Cardiac muscle cell (in vitro differentiated cells and primary cell): Measurements from ENCODE around the gene NDUFA11. TPM values are rescaled to one million over a fixed set of nuclear protein-coding genes. Genes with fewer than 3 reads are reported as not detected.
"Not testable (repeated sequence)": the region's sequence is repeated elsewhere in the genome, so short reads cannot be mapped to it uniquely, and the experiment has no call there.

Source experiments
- DNase-seq, 2 donors: peaks; one replicate each; pipeline versions ENCODE4 v3.0.0 to v3.0.0-alpha.2; 2010 to 2017; ENCODE audit warnings: low read depth in 1 of 2, low spot score in 1 of 2
- H3K27ac ChIP-seq: fragments of 200-600 bp; sonication (generic); 2 replicates; pipeline ENCODE4 v1.5.1; 2016
- H3K27me3 ChIP-seq: fragments of 200-600 bp; sonication (generic); 2 replicates; pipeline ENCODE4 v1.6.0; 2016; ENCODE audit warnings: control low read depth
- H3K36me3 ChIP-seq: fragments of 200-600 bp; sonication (generic); 2 replicates; pipeline ENCODE4 v1.5.1; 2016; ENCODE audit warnings: control low read depth
- H3K4me1 ChIP-seq: fragments of 200-600 bp; sonication (generic); 2 replicates; pipeline ENCODE4 v1.8.1; 2017; ENCODE audit warnings: low read depth, mild to moderate bottlenecking, mixed run types
- H3K4me3 ChIP-seq: fragments of 200-600 bp; sonication (generic); 2 replicates; pipeline ENCODE4 v1.5.1; 2016; ENCODE audit warnings: mild to moderate bottlenecking
- H3K9me3 ChIP-seq: fragments of 200-600 bp; sonication (generic); 2 replicates; pipeline ENCODE4 v1.5.1; 2017; ENCODE audit warnings: low read depth, mild to moderate bottlenecking, control low read depth
- CTCF ChIP-seq: IDR thresholded peaks from 2 replicates; pipeline ENCODE4 v1.5.1; 2012; ENCODE audit warnings: low read depth, mild to moderate bottlenecking, low read length
- polyA plus RNA-seq: library from polyadenylated mRNA; unstranded; fragments of >200 nt; fragmentation: Nextera tagmentation; extraction: Ambion mirVana; gene quantifications from 2 replicates; pipeline ENCODE4 v1.2.1, GENCODE V29; 2016
- total RNA-seq: library from RNA; depleted of rRNA; stranded (reverse); fragments of >200 nt; gene quantifications from 2 replicates; pipeline ENCODE4 v1.2.3, GENCODE V29; 2016

The NDUFA11 gene
- total and polyA plus RNA-seq, 2 experiments from 2014 or later = 295 to 760 TPM

GRCh38 chr19:5890099-5890498 lies 13.5 kb downstream of the NDUFA11 start:
- H3K4me1 ChIP-seq = peaks cover 18% of the 10 kb centered on the region
- no peak for DNase-seq
- no peaks in the 10 kb centered on the region for H3K27me3 ChIP-seq
- H3K4me3 ChIP-seq = no peak overlapping the region
- no peak for TF ChIP-seq CTCF
- no peaks in the 10 kb centered on the region for H3K36me3 ChIP-seq
- H3K9me3 ChIP-seq = no peaks in the 10 kb centered on the region
- H3K27ac ChIP-seq = no peak overlapping the region

GRCh38 chr19:5889288-5889971 lies 14.2 kb downstream of the NDUFA11 start:
- no peaks in the 10 kb centered on the region for H3K36me3 ChIP-seq
- peaks cover 12% of the 10 kb centered on the region for H3K4me1 ChIP-seq
- H3K9me3 ChIP-seq = no peaks in the 10 kb centered on the region
- DNase-seq = no peak
- no peaks in the 10 kb centered on the region for H3K27me3 ChIP-seq
- TF ChIP-seq CTCF = no peak
- no peak overlapping the region for H3K27ac ChIP-seq
- no peak overlapping the region for H3K4me3 ChIP-seq

GRCh38 chr19:5884065-5884811 lies 19.4 kb downstream of the NDUFA11 start:
- not testable (repeated sequence) for H3K27me3 ChIP-seq, H3K4me1 ChIP-seq, DNase-seq, H3K36me3 ChIP-seq, H3K27ac ChIP-seq, H3K9me3 ChIP-seq, H3K4me3 ChIP-seq

GRCh38 chr19:5883157-5883873 lies 20.3 kb downstream of the NDUFA11 start:
- not testable (repeated sequence) for H3K9me3 ChIP-seq, H3K4me3 ChIP-seq, DNase-seq, H3K36me3 ChIP-seq, H3K4me1 ChIP-seq, H3K27me3 ChIP-seq
- peak overlapping the region; percentile 36 for H3K27ac ChIP-seq

- no peak for DNase-seq
- Histone ChIP-seq H3K4me3 (no peak overlapping the region), H3K9me3 (no peaks in the 10 kb centered on the region), H3K27ac (peak overlapping the region; percentile 78), H3K27me3 (no peaks in the 10 kb centered on the region), H3K36me3 (no peaks in the 10 kb centered on the region), H3K4me1 (peaks cover 8% of the 10 kb centered on the region)
- no peak for TF ChIP-seq CTCF
These were observed 21.1 kb downstream of the NDUFA11 start for GRCh38 chr19:5882421-5882968.

GRCh38 chr19:5881543-5882299 lies 21.9 kb downstream of the NDUFA11 start:
- H3K4me1 ChIP-seq = peaks cover 9% of the 10 kb centered on the region
- no peaks in the 10 kb centered on the region for H3K27me3 ChIP-seq
- peak overlapping the region; percentile 78 for H3K27ac ChIP-seq
- DNase-seq = no peak
- no peaks in the 10 kb centered on the region for H3K36me3 ChIP-seq
- no peaks in the 10 kb centered on the region for H3K9me3 ChIP-seq
- no peak overlapping the region for H3K4me3 ChIP-seq
- no peak for TF ChIP-seq CTCF
